H1 (cell line): ENCODE data around the gene ADAMTS13. TPM values are rescaled to one million over a fixed set of nuclear protein-coding genes. Genes with fewer than 3 reads are reported as not detected.

Experiments
- SIX5 ChIP-seq: IDR thresholded peaks from 2 replicates; pipeline ENCODE4 v1.6.1; 2011; ENCODE audit warnings: mild to moderate bottlenecking, low read depth, low read length
- SP4 ChIP-seq: IDR thresholded peaks from 2 replicates; pipeline ENCODE4 v1.6.1; 2012; ENCODE audit warnings: low read length, inconsistent platforms
- SRF ChIP-seq: IDR thresholded peaks from 2 replicates; pipeline ENCODE4 v1.6.1; 2011; ENCODE audit warnings: mild to moderate bottlenecking, low read depth, low read length, moderate library complexity
- TCF12 ChIP-seq: IDR thresholded peaks from 2 replicates; pipeline ENCODE4 v1.6.1; 2011; ENCODE audit warnings: low read depth, mild to moderate bottlenecking, low read length
- polyA plus RNA-seq, 7 experiments: library from polyadenylated mRNA; depleted of rRNA in 3 of 7; stranded (reverse) in 5 of 7; unstranded in 2 of 7; fragments of >200 nt in 5 of 7; fragments of 200-250 nt in 2 of 7; gene quantifications; 1 replicate in 5 of 7; 2 replicates in 1 of 7; 4 replicates in 1 of 7; pipeline versions ENCODE4 v1.2.1 to v1.2.3, GENCODE V29; 2011 to 2013; ENCODE audit warnings: missing spikeins in 2 of 7, mixed read lengths in 2 of 7
- total RNA-seq: library from RNA; stranded (reverse); fragmentation: NEBNext Ultra II Directional; extraction: Animal tissue kit (Norgen Biotek cat#: 25700); gene quantifications from 2 replicates; pipeline ENCODE4 v1.2.1, GENCODE V29; 2021
- TF ChIP-seq, protein P1 (sequence below): fragments of 300-600 bp; sonication (generic); IDR thresholded peaks from 2 replicates; pipeline ENCODE4 v1.7.1; 2012; ENCODE audit warnings: low read length, moderate library complexity, mild to moderate bottlenecking, inconsistent platforms; ENCODE audit not compliant: insufficient replicate concordance
- TF ChIP-seq, protein P2 (sequence below): IDR thresholded peaks from 2 replicates; pipeline ENCODE4 v1.6.1; 2012; ENCODE audit warnings: low read length, inconsistent platforms
- TF ChIP-seq, protein P3 (sequence below): IDR thresholded peaks from 2 replicates; pipeline ENCODE4 v1.6.1; 2012; ENCODE audit warnings: inconsistent platforms

Gene ADAMTS13
- total and polyA plus RNA-seq, 2 of the 8 experiments (the other 6 are each of a cell fraction or from before 2014, with no cell fraction given): 4.4 to 5.8 TPM

DNA sequence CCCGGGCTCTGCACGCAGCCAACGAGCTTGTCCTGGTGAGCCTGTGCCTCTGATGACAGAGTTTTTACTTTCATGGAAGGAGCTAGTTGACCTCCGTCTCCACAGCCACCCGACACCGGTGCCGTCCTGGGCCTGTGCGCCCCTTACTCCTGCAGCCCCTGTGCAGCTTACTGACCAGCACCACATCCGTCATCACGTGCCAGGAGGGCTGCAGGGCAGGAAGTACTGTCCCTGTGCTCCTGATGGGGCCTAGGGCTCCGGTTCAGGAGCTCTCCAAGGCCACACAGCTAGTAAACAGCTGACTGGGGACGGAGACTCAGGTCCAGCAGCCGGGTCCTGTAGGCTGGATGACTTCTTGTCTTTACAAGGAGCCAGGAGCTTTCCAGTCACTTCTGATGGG is 35.8 kb upstream of the ADAMTS13 start (continued):
- TF ChIP-seq, protein P1, sequence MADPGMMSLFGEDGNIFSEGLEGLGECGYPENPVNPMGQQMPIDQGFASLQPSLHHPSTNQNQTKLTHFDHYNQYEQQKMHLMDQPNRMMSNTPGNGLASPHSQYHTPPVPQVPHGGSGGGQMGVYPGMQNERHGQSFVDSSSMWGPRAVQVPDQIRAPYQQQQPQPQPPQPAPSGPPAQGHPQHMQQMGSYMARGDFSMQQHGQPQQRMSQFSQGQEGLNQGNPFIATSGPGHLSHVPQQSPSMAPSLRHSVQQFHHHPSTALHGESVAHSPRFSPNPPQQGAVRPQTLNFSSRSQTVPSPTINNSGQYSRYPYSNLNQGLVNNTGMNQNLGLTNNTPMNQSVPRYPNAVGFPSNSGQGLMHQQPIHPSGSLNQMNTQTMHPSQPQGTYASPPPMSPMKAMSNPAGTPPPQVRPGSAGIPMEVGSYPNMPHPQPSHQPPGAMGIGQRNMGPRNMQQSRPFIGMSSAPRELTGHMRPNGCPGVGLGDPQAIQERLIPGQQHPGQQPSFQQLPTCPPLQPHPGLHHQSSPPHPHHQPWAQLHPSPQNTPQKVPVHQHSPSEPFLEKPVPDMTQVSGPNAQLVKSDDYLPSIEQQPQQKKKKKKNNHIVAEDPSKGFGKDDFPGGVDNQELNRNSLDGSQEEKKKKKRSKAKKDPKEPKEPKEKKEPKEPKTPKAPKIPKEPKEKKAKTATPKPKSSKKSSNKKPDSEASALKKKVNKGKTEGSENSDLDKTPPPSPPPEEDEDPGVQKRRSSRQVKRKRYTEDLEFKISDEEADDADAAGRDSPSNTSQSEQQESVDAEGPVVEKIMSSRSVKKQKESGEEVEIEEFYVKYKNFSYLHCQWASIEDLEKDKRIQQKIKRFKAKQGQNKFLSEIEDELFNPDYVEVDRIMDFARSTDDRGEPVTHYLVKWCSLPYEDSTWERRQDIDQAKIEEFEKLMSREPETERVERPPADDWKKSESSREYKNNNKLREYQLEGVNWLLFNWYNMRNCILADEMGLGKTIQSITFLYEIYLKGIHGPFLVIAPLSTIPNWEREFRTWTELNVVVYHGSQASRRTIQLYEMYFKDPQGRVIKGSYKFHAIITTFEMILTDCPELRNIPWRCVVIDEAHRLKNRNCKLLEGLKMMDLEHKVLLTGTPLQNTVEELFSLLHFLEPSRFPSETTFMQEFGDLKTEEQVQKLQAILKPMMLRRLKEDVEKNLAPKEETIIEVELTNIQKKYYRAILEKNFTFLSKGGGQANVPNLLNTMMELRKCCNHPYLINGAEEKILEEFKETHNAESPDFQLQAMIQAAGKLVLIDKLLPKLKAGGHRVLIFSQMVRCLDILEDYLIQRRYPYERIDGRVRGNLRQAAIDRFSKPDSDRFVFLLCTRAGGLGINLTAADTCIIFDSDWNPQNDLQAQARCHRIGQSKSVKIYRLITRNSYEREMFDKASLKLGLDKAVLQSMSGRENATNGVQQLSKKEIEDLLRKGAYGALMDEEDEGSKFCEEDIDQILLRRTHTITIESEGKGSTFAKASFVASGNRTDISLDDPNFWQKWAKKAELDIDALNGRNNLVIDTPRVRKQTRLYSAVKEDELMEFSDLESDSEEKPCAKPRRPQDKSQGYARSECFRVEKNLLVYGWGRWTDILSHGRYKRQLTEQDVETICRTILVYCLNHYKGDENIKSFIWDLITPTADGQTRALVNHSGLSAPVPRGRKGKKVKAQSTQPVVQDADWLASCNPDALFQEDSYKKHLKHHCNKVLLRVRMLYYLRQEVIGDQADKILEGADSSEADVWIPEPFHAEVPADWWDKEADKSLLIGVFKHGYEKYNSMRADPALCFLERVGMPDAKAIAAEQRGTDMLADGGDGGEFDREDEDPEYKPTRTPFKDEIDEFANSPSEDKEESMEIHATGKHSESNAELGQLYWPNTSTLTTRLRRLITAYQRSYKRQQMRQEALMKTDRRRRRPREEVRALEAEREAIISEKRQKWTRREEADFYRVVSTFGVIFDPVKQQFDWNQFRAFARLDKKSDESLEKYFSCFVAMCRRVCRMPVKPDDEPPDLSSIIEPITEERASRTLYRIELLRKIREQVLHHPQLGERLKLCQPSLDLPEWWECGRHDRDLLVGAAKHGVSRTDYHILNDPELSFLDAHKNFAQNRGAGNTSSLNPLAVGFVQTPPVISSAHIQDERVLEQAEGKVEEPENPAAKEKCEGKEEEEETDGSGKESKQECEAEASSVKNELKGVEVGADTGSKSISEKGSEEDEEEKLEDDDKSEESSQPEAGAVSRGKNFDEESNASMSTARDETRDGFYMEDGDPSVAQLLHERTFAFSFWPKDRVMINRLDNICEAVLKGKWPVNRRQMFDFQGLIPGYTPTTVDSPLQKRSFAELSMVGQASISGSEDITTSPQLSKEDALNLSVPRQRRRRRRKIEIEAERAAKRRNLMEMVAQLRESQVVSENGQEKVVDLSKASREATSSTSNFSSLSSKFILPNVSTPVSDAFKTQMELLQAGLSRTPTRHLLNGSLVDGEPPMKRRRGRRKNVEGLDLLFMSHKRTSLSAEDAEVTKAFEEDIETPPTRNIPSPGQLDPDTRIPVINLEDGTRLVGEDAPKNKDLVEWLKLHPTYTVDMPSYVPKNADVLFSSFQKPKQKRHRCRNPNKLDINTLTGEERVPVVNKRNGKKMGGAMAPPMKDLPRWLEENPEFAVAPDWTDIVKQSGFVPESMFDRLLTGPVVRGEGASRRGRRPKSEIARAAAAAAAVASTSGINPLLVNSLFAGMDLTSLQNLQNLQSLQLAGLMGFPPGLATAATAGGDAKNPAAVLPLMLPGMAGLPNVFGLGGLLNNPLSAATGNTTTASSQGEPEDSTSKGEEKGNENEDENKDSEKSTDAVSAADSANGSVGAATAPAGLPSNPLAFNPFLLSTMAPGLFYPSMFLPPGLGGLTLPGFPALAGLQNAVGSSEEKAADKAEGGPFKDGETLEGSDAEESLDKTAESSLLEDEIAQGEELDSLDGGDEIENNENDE: no peak
- TF ChIP-seq, protein P2, sequence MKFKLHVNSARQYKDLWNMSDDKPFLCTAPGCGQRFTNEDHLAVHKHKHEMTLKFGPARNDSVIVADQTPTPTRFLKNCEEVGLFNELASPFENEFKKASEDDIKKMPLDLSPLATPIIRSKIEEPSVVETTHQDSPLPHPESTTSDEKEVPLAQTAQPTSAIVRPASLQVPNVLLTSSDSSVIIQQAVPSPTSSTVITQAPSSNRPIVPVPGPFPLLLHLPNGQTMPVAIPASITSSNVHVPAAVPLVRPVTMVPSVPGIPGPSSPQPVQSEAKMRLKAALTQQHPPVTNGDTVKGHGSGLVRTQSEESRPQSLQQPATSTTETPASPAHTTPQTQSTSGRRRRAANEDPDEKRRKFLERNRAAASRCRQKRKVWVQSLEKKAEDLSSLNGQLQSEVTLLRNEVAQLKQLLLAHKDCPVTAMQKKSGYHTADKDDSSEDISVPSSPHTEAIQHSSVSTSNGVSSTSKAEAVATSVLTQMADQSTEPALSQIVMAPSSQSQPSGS: no peak
- TF ChIP-seq SRF (no peak), SP4 (no peak), TCF12 (no peak), SIX5 (no peak)
- TF ChIP-seq, protein P3, sequence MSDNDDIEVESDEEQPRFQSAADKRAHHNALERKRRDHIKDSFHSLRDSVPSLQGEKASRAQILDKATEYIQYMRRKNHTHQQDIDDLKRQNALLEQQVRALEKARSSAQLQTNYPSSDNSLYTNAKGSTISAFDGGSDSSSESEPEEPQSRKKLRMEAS: no peak
